Neural cell (in vitro differentiated cells): Measurements from ENCODE around the gene SLC2A4.

Experiments
- EP300 ChIP-seq: fragments of 450-650 bp; conservative IDR thresholded peaks from 2 replicates; pipeline ENCODE4 v1.6.1; 2014; ENCODE audit warnings: antibody characterized with exemption, mild to moderate bottlenecking, moderate library complexity; ENCODE audit not compliant: poor library complexity, severe bottlenecking
- EZH2 ChIP-seq: fragments of 200-600, 300-800 bp; shearing (Covaris generic), sonication (generic); IDR thresholded peaks from 2 replicates; pipeline ENCODE4 v1.6.1; 2014; ENCODE audit warnings: antibody characterized with exemption, low read length, borderline replicate concordance, mild to moderate bottlenecking; ENCODE audit not compliant: insufficient read depth, poor library complexity, severe bottlenecking
- MXI1 ChIP-seq: fragments of 450-650 bp; conservative IDR thresholded peaks from 2 replicates; pipeline ENCODE4 v1.6.1; 2014; ENCODE audit warnings: antibody characterized with exemption, mild to moderate bottlenecking; ENCODE audit not compliant: poor library complexity, severe bottlenecking
- POLR2AphosphoS5 ChIP-seq: IDR thresholded peaks from 2 replicates; pipeline ENCODE4 v1.6.1; 2012
- RAD21 ChIP-seq: fragments of 450-650 bp; conservative IDR thresholded peaks from 2 replicates; pipeline ENCODE4 v1.6.1; 2014; ENCODE audit warnings: antibody characterized with exemption, mild to moderate bottlenecking, moderate library complexity
- TAF1 ChIP-seq: IDR thresholded peaks from 2 replicates; pipeline ENCODE4 v1.6.1; 2012; ENCODE audit warnings: low read depth
- TF ChIP-seq, protein P1 (sequence below): fragments of 450-650 bp; IDR thresholded peaks from 2 replicates; pipeline ENCODE4 v1.5.1; 2014; ENCODE audit warnings: antibody characterized with exemption, mild to moderate bottlenecking, moderate library complexity; ENCODE audit not compliant: poor library complexity, severe bottlenecking
- TF ChIP-seq, protein P2 (sequence below): IDR thresholded peaks from 2 replicates; pipeline ENCODE4 v1.6.1; 2012; ENCODE audit warnings: borderline replicate concordance

DNA sequence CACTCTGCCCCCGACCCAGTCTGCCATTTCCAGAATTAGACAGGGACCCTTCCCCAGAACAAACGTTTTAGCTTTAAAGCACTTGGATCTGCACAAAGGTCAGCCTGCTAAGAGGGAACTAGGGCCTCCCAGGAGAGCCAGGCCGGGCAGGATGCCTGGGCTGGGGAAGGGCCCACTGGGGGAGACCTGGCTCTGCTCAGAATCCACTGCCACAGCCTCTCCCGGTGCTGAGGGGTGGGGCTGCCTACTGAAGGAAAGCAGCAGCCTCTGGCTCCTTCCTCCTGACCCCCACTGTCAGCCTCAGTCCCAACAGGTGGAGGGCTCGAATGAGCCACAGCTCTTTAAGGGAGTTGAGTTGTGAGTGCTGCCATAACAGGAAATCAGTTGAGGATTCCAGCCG lies 11.2 kb downstream of the SLC2A4 start:
- TF ChIP-seq, protein P1, sequence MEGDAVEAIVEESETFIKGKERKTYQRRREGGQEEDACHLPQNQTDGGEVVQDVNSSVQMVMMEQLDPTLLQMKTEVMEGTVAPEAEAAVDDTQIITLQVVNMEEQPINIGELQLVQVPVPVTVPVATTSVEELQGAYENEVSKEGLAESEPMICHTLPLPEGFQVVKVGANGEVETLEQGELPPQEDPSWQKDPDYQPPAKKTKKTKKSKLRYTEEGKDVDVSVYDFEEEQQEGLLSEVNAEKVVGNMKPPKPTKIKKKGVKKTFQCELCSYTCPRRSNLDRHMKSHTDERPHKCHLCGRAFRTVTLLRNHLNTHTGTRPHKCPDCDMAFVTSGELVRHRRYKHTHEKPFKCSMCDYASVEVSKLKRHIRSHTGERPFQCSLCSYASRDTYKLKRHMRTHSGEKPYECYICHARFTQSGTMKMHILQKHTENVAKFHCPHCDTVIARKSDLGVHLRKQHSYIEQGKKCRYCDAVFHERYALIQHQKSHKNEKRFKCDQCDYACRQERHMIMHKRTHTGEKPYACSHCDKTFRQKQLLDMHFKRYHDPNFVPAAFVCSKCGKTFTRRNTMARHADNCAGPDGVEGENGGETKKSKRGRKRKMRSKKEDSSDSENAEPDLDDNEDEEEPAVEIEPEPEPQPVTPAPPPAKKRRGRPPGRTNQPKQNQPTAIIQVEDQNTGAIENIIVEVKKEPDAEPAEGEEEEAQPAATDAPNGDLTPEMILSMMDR, result no peak
- TF ChIP-seq TAF1 (no peak), EZH2 (no peak), POLR2AphosphoS5 (no peak), RAD21 (no peak), MXI1 (no peak), EP300 (no peak)
- TF ChIP-seq, protein P2, sequence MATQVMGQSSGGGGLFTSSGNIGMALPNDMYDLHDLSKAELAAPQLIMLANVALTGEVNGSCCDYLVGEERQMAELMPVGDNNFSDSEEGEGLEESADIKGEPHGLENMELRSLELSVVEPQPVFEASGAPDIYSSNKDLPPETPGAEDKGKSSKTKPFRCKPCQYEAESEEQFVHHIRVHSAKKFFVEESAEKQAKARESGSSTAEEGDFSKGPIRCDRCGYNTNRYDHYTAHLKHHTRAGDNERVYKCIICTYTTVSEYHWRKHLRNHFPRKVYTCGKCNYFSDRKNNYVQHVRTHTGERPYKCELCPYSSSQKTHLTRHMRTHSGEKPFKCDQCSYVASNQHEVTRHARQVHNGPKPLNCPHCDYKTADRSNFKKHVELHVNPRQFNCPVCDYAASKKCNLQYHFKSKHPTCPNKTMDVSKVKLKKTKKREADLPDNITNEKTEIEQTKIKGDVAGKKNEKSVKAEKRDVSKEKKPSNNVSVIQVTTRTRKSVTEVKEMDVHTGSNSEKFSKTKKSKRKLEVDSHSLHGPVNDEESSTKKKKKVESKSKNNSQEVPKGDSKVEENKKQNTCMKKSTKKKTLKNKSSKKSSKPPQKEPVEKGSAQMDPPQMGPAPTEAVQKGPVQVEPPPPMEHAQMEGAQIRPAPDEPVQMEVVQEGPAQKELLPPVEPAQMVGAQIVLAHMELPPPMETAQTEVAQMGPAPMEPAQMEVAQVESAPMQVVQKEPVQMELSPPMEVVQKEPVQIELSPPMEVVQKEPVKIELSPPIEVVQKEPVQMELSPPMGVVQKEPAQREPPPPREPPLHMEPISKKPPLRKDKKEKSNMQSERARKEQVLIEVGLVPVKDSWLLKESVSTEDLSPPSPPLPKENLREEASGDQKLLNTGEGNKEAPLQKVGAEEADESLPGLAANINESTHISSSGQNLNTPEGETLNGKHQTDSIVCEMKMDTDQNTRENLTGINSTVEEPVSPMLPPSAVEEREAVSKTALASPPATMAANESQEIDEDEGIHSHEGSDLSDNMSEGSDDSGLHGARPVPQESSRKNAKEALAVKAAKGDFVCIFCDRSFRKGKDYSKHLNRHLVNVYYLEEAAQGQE, result no peak
